ENCODE measurements around the gene SACM1L.
A peak's percentile ranks its signal among the peaks of the same experiment; 100 is the strongest.

SACM1L gene

DNA sequence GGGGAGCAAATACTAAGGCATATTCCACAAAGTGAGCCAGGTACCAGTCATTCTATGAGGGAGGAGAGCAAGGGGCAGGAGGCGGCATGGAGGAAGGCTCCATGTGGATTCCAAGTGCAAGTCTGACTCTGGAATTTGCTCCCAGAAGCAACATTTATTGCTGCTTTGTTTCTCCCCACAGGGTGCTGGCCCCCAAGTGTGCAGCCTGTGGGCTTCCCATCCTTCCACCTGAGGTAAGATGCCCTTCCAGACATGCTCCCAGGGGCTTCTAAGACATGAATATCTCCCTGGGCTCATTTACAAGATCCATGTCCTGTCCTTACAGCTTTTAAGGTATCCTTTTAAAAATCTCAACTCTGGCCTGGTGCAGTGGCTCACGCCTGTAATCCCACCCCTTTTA lies 15.9 kb upstream of the SACM1L start:
- H3K9me3 ChIP-seq (ENCODE audit: control insufficient read depth, low read depth, low read length): no peaks in the 10 kb centered on the region
- H3K4me1 ChIP-seq (ENCODE audit: control insufficient read depth, low read depth, low read length): peaks cover 24% of the 10 kb centered on the region
- no peak overlapping the region for H3K4me3 ChIP-seq (ENCODE audit: low read length)
- no peak overlapping the region for H3K27ac ChIP-seq (ENCODE audit: low read length)
- H3K36me3 ChIP-seq (ENCODE audit: control insufficient read depth, low read depth, low read length): peaks cover 18% of the 10 kb centered on the region
- no peak overlapping the region for H3K9ac ChIP-seq (ENCODE audit: low read length)
- no peaks in the 10 kb centered on the region for H3K27me3 ChIP-seq (ENCODE audit: control insufficient read depth, insufficient read depth, low read length)

DNA sequence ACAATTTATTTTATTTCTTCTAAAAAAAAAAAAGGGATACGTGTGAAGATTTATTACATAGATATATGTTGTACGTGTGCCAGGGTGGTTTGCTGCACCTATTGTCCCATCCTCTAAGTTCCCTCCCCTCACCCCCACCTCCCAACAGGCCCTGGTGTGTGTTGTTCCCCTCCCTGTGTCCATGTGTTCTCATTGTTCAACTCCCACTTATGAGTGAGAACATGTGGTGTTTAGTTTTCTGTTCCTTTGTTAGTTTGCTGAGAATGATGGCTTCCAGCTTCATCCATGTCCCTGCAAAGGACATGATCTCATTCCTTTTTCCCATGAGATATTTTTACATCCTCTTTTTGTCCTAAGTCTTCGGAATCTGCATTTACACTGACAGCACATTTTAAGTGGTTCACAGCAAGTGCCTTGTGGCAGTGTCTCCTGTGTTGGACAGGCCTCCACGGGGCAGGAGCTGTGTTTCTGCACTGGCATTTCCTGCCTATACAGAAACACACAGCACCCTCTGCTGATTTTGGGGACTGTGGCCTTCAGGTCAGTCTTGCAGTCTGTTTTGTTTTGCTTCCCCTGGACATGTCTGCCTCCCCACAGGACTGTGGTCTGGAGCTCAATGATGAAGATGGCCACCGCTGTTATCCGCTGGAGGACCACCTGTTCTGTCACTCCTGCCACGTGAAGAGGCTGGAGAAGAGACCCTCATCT lies 12.7 kb upstream of the SACM1L start:
- H3K4me3 ChIP-seq (ENCODE audit: low read length): no peak overlapping the region
- peaks cover 12% of the 10 kb centered on the region for H3K36me3 ChIP-seq (ENCODE audit: control insufficient read depth, low read depth, low read length)
- no peaks in the 10 kb centered on the region for H3K27me3 ChIP-seq (ENCODE audit: control insufficient read depth, insufficient read depth, low read length)
- no peaks in the 10 kb centered on the region for H3K9me3 ChIP-seq (ENCODE audit: control insufficient read depth, low read depth, low read length)
- peaks cover 24% of the 10 kb centered on the region for H3K4me1 ChIP-seq (ENCODE audit: control insufficient read depth, low read depth, low read length)
- no peak overlapping the region for H3K9ac ChIP-seq (ENCODE audit: low read length)
- H3K27ac ChIP-seq (ENCODE audit: low read length): no peak overlapping the region

DNA sequence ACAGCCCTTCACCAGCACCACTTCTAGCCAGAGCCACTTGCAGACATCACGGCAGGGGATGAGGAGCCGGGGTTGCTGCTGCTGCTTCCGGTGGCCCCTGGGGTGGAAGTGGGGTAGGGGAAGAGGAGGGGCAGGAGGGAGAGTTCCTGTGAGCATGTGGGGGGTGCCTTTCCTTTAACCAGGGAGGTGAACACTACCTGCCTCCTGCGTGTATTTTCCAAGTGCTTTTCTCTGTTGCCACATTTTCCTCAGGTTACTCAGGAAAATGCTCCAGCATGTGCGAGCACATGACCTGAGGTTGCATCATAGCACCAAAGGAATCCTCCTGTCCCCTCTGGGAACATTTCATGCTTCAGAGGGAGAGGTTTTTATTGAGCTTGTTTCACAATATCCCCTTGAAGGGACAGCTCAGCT lies 12.2 kb upstream of the SACM1L start:
- H3K27me3 ChIP-seq (ENCODE audit: control insufficient read depth, insufficient read depth, low read length): no peaks in the 10 kb centered on the region
- peaks cover 7% of the 10 kb centered on the region for H3K36me3 ChIP-seq (ENCODE audit: control insufficient read depth, low read depth, low read length)
- peaks cover 24% of the 10 kb centered on the region for H3K4me1 ChIP-seq (ENCODE audit: control insufficient read depth, low read depth, low read length)
- H3K4me3 ChIP-seq (ENCODE audit: low read length): no peak overlapping the region
- peak overlapping the region; percentile 18 for H3K27ac ChIP-seq (ENCODE audit: low read length)
- H3K9me3 ChIP-seq (ENCODE audit: control insufficient read depth, low read depth, low read length): no peaks in the 10 kb centered on the region
- H3K9ac ChIP-seq (ENCODE audit: low read length): peak overlapping the region; percentile 21

DNA sequence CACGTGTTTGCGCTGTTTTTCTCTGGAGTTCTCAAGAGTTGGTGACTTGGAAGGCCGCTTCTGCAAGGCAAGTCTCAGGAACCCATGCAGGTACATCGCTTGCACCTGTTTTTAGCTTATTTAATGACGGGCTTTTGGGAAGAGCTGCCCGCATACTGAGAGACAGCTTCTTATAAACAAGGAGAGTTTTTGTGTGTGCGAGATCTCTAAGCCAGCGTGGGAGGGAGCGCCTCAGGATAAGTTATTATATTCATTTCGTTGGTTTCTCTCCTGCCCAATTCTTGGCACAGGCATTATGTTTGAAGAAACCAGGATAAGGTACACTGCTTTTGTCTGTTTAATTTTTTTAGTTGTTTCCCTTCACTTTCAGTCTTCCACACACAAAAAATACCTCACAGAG lies 11.4 kb upstream of the SACM1L start:
- Histone ChIP-seq H3K27ac (ENCODE audit: low read length) (no peak overlapping the region), H3K36me3 (ENCODE audit: control insufficient read depth, low read depth, low read length) (peaks cover 4% of the 10 kb centered on the region), H3K27me3 (ENCODE audit: control insufficient read depth, insufficient read depth, low read length) (no peaks in the 10 kb centered on the region), H3K9ac (ENCODE audit: low read length) (no peak overlapping the region), H3K4me3 (ENCODE audit: low read length) (no peak overlapping the region), H3K9me3 (ENCODE audit: control insufficient read depth, low read depth, low read length) (no peaks in the 10 kb centered on the region), H3K4me1 (ENCODE audit: control insufficient read depth, low read depth, low read length) (peaks cover 24% of the 10 kb centered on the region)

DNA sequence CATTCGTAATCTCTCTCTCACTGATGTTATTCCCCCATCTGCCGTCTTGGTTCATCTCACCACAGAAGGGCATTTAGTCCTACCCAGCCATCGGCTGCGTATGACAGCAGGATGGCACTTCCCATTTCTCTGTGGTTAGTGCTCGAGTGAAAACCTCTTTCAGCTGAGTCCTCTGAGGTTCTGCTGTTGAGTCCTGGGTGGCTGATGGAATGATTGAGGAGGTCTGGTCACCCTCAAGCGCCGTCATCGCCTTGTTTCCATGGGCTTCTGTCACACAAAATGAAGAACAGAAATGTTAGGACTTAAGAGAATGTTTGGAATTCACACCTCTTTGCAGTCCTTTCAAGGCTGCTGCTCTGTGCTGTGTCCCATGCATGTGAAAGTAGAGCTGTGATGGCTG lies 9.4 kb upstream of the SACM1L start:
- H3K4me1 ChIP-seq (ENCODE audit: control insufficient read depth, low read depth, low read length): peaks cover 32% of the 10 kb centered on the region
- no peaks in the 10 kb centered on the region for H3K27me3 ChIP-seq (ENCODE audit: control insufficient read depth, insufficient read depth, low read length)
- H3K27ac ChIP-seq (ENCODE audit: low read length): no peak overlapping the region
- no peak overlapping the region for H3K9ac ChIP-seq (ENCODE audit: low read length)
- no peaks in the 10 kb centered on the region for H3K36me3 ChIP-seq (ENCODE audit: control insufficient read depth, low read depth, low read length)
- H3K9me3 ChIP-seq (ENCODE audit: control insufficient read depth, low read depth, low read length): no peaks in the 10 kb centered on the region
- H3K4me3 ChIP-seq (ENCODE audit: low read length): no peak overlapping the region

DNA sequence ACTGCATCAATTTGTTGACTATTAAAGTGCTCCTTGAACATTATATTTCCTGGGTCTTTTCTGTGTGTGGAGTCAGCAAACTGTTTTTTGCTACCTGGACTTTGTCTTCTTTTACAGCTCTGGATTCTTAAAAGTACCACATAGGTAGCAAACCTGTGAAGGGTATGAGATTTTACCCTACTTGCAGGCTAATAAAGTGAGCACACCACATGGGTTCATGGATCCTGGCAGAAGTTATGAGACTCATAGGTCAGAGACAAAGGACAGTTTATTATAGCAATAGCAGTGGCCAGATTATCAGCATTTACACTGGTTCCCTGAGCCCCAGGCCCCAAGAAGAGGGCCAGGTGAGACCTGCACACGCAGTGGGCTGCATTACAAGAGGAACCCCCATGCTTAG lies 8.0 kb upstream of the SACM1L start:
- H3K4me1 ChIP-seq (ENCODE audit: control insufficient read depth, low read depth, low read length): peaks cover 42% of the 10 kb centered on the region
- no peaks in the 10 kb centered on the region for H3K27me3 ChIP-seq (ENCODE audit: control insufficient read depth, insufficient read depth, low read length)
- no peaks in the 10 kb centered on the region for H3K9me3 ChIP-seq (ENCODE audit: control insufficient read depth, low read depth, low read length)
- H3K9ac ChIP-seq (ENCODE audit: low read length): no peak overlapping the region
- no peaks in the 10 kb centered on the region for H3K36me3 ChIP-seq (ENCODE audit: control insufficient read depth, low read depth, low read length)
- H3K4me3 ChIP-seq (ENCODE audit: low read length): no peak overlapping the region
- no peak overlapping the region for H3K27ac ChIP-seq (ENCODE audit: low read length)

DNA sequence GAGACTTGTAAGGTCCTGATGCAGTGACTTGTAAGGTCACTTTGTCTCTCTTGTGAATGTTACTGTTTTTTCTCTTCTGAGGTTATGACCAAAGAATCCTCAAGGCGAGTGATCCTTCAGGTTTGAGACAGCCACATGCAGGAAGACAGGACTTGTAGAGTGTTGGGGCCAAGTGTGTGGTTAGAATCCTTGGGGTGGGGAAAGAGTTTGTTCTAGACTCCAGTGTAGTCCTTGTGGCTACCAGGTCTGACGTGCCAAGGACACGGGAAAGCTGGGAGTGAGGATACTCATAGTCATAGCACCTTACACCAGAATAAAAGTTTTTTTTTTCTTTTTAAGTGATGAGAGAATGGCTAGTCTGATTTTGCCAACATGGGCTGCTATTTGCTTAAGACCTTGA lies 7.3 kb upstream of the SACM1L start:
- Histone ChIP-seq H3K9ac (ENCODE audit: low read length) (no peak overlapping the region), H3K27ac (ENCODE audit: low read length) (no peak overlapping the region), H3K9me3 (ENCODE audit: control insufficient read depth, low read depth, low read length) (no peaks in the 10 kb centered on the region), H3K4me1 (ENCODE audit: control insufficient read depth, low read depth, low read length) (peaks cover 36% of the 10 kb centered on the region), H3K27me3 (ENCODE audit: control insufficient read depth, insufficient read depth, low read length) (no peaks in the 10 kb centered on the region), H3K36me3 (ENCODE audit: control insufficient read depth, low read depth, low read length) (no peaks in the 10 kb centered on the region), H3K4me3 (ENCODE audit: low read length) (no peak overlapping the region)

DNA sequence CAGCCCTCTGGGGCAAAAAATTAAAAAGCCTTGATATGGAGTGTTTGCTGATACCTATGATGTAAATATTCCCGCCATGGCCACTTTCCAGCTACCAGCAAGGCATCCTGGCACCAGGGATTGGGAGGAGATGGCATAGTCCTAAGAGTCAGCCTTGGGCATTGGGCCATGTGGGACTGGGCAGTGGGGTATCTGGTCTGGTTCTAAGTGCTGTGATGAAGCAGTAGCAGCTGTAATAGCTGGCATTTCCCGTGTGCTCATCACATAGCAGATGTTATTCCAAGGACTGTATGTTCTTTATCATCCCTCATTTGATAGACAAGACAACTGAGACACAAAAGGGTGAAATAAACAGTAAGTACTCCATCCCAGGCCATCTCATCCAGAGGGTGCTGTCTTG lies 6.9 kb upstream of the SACM1L start:
- Histone ChIP-seq H3K36me3 (ENCODE audit: control insufficient read depth, low read depth, low read length) (no peaks in the 10 kb centered on the region), H3K27me3 (ENCODE audit: control insufficient read depth, insufficient read depth, low read length) (no peaks in the 10 kb centered on the region), H3K9me3 (ENCODE audit: control insufficient read depth, low read depth, low read length) (no peaks in the 10 kb centered on the region), H3K4me1 (ENCODE audit: control insufficient read depth, low read depth, low read length) (peaks cover 31% of the 10 kb centered on the region), H3K9ac (ENCODE audit: low read length) (no peak overlapping the region), H3K27ac (ENCODE audit: low read length) (no peak overlapping the region), H3K4me3 (ENCODE audit: low read length) (no peak overlapping the region)

DNA sequence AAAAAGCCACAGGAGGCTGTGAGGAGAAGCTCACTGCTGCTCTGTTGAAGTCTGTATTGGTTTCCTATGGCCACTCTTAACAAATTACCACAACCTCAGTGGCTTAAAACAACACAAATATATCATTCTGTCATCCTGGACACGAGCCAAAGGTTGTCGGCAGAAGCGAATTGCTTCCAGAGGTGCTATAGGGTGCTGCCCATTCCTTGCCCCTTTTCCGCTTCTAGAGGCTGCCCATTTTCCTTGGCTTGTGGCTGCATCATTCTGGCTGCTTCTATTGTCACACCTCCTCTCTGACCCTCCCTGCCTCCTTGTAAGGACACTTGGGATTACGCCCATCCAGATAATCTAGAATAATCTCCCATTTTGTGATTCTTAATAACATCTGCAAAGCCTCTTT lies 6.4 kb upstream of the SACM1L start:
- Histone ChIP-seq H3K36me3 (ENCODE audit: control insufficient read depth, low read depth, low read length) (no peaks in the 10 kb centered on the region), H3K27me3 (ENCODE audit: control insufficient read depth, insufficient read depth, low read length) (no peaks in the 10 kb centered on the region), H3K9ac (ENCODE audit: low read length) (no peak overlapping the region), H3K9me3 (ENCODE audit: control insufficient read depth, low read depth, low read length) (no peaks in the 10 kb centered on the region), H3K4me1 (ENCODE audit: control insufficient read depth, low read depth, low read length) (peaks cover 26% of the 10 kb centered on the region), H3K27ac (ENCODE audit: low read length) (no peak overlapping the region), H3K4me3 (ENCODE audit: low read length) (no peak overlapping the region)

DNA sequence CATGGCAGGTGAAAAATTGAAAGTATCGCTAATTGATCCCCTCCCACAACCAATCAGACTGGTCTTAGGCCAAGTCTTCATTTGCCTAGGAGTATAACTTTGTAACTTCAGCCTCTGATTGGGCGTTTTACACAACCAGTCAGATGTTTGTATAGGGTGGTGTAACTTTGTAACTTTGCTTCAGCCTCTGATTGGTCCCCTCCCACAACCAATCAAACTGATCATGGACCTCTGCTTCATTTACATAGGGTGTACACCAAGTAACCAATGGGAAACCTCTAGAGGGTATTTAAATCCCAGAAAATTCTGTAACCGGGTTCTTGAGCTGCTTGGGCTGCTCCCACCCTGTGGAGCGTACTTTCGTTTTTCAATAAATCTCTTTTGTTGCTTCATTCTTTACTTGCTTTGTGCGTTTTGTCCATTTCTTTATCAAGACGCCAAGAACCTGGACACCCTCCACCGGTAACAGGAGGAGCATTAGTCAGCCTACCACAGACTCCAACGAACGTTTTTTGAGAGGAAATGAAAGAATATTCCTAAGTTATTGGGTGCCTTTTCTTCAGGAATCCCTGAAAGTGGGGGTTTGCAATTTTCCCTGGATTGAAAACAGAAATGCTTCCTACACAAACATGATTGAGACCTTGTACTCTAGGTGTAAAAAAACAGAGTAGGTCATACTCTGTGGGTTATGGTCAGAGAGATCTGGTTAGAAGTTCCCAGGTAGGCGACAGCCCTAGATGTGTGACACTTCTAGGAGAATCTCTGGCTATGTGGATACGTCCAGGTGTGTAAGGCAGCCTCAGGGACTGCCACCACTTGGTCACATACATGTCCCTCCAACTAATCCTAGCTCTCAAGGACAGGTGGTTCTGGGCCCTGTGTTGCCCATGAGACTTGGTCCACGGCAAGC lies 5.5 kb upstream of the SACM1L start:
- Histone ChIP-seq H3K4me3 (ENCODE audit: low read length) (no peak overlapping the region), H3K9me3 (ENCODE audit: control insufficient read depth, low read depth, low read length) (no peaks in the 10 kb centered on the region), H3K9ac (ENCODE audit: low read length) (no peak overlapping the region), H3K27ac (ENCODE audit: low read length) (no peak overlapping the region), H3K27me3 (ENCODE audit: control insufficient read depth, insufficient read depth, low read length) (no peaks in the 10 kb centered on the region), H3K4me1 (ENCODE audit: control insufficient read depth, low read depth, low read length) (peaks cover 21% of the 10 kb centered on the region), H3K36me3 (ENCODE audit: control insufficient read depth, low read depth, low read length) (no peaks in the 10 kb centered on the region)

DNA sequence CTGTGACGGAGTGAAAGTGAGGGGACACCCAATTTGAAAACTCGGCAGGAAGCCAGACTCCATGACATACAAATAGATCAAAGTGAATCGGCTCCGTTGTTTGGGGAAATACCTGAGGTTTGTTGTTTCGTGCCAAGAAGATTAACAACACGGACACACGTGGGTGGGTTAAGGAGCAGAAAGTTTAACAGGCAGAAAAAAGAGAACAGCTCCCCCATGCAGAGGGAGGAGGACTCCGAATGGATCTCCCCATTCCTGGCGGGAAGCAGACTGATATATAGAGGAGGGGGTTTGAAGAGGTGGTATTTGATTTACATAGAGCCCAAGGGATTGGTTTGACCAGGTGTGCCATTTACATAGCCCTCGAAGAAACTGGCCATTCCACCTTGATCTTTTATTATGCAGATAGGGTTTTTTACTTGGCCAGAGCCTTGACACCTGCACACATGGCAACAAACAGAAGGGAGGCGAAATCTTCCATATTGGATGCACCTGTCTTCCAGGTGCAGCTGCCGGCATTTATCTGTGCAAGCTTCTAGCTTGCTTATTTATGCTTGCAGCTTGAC lies 4.8 kb upstream of the SACM1L start:
- Histone ChIP-seq H3K36me3 (ENCODE audit: control insufficient read depth, low read depth, low read length) (no peaks in the 10 kb centered on the region), H3K4me3 (ENCODE audit: low read length) (no peak overlapping the region)

More for the DNA sequence above, 4.8 kb upstream of the SACM1L start:
- no peaks in the 10 kb centered on the region for H3K9me3 ChIP-seq (ENCODE audit: control insufficient read depth, low read depth, low read length)
- H3K27me3 ChIP-seq (ENCODE audit: control insufficient read depth, insufficient read depth, low read length): no peaks in the 10 kb centered on the region
- no peak overlapping the region for H3K27ac ChIP-seq (ENCODE audit: low read length)
- peaks cover 21% of the 10 kb centered on the region for H3K4me1 ChIP-seq (ENCODE audit: control insufficient read depth, low read depth, low read length)
- H3K9ac ChIP-seq (ENCODE audit: low read length): no peak overlapping the region
